GM19468 (cell line): ENCODE results near the gene SPTLC1.
"Not testable (repeated sequence)": the region's sequence is repeated elsewhere in the genome, so short reads cannot be mapped to it uniquely, and the experiment has no call there.

Source experiments
- ATAC-seq: cut with Tn5 transposase; IDR thresholded peaks from one replicate; pipeline ENCODE4 v1.9.1; 2021; ENCODE audit warnings: mild to moderate bottlenecking, moderate library complexity, moderate number of reproducible peaks; ENCODE audit not compliant: unreplicated experiment; ENCODE audit errors: extremely low read depth

Gene SPTLC1

GRCh38 chr9:92141144-92142129, 26.2 kb upstream of the SPTLC1 start:
- ATAC-seq, result no peak

- no peak for ATAC-seq
Observed at GRCh38 chr9:92140754-92141143, 25.5 kb upstream of the SPTLC1 start.

- ATAC-seq, result peak; percentile 35
Observed at GRCh38 chr9:92140074-92140753, 25.0 kb upstream of the SPTLC1 start.

GRCh38 chr9:92138960-92139540, 23.8 kb upstream of the SPTLC1 start:
- not testable (repeated sequence) for ATAC-seq

- ATAC-seq, result peak; percentile 29
Observed at GRCh38 chr9:92138157-92138959, 23.1 kb upstream of the SPTLC1 start.

- no peak for ATAC-seq
Observed at GRCh38 chr9:92136184-92136858, 21.1 kb upstream of the SPTLC1 start.

- ATAC-seq, result no peak
Observed at GRCh38 chr9:92135576-92135975, 20.4 kb upstream of the SPTLC1 start.

GRCh38 chr9:92133949-92134604, 18.9 kb upstream of the SPTLC1 start:
- peak; percentile 48 for ATAC-seq

GRCh38 chr9:92132913-92133312, 17.7 kb upstream of the SPTLC1 start:
- ATAC-seq, result not testable (repeated sequence)

- ATAC-seq, result no peak
Observed at GRCh38 chr9:92132501-92132900, 17.3 kb upstream of the SPTLC1 start.

- ATAC-seq, result no peak
Observed at GRCh38 chr9:92122800-92123199, 7.6 kb upstream of the SPTLC1 start.

- ATAC-seq, result no peak
Observed at GRCh38 chr9:92122061-92122460, 6.8 kb upstream of the SPTLC1 start.

GRCh38 chr9:92121265-92121664, 6.1 kb upstream of the SPTLC1 start:
- no peak for ATAC-seq

- ATAC-seq, result no peak
Observed at GRCh38 chr9:92120138-92120537, 4.9 kb upstream of the SPTLC1 start.

- ATAC-seq, result no peak
Observed at GRCh38 chr9:92119586-92119985, 4.4 kb upstream of the SPTLC1 start.

- ATAC-seq, result no peak
Observed at GRCh38 chr9:92108122-92108521, 7.1 kb downstream of the SPTLC1 start.

- not testable (repeated sequence) for ATAC-seq
Observed at GRCh38 chr9:92105446-92106225, 9.6 kb downstream of the SPTLC1 start.

GRCh38 chr9:92103601-92104000, 11.6 kb downstream of the SPTLC1 start:
- ATAC-seq, result not testable (repeated sequence)
